Kidney (tissue), 14 donors: ENCODE results near the gene CD209. TPM values are rescaled to one million over a fixed set of nuclear protein-coding genes. Genes with fewer than 3 reads are reported as not detected.

ENCODE experiments used
- DNase-seq, 5 donors: peaks; one replicate each; pipeline ENCODE4 v3.0.0-alpha.2; 2013 to 2020
- FAIRE-seq: peaks from 2 replicates; lab custom pipeline; 2012; peaks lifted over from hg19 to GRCh38; lab: Jason Lieb, UNC
- H3K27ac ChIP-seq, 2 donors: one replicate each; pipeline ENCODE4 v1.7.0; 2013; ENCODE audit warnings: low read depth in 2 of 2, low read length in 2 of 2, inconsistent platforms in 1 of 2
- H3K27me3 ChIP-seq: one replicate; pipeline ENCODE4 v1.7.1; 2013; ENCODE audit warnings: low read length, inconsistent platforms; ENCODE audit not compliant: control insufficient read depth, insufficient read depth
- H3K36me3 ChIP-seq, 3 donors: one replicate each; pipeline versions ENCODE4 v1.7.0 to v1.7.1; 2013; ENCODE audit warnings: low read length in 3 of 3, control low read depth in 1 of 3, inconsistent platforms in 1 of 3; ENCODE audit not compliant: insufficient read depth in 3 of 3, control insufficient read depth in 2 of 3
- H3K4me1 ChIP-seq, 3 donors: one replicate each; pipeline versions ENCODE4 v1.7.0 to v1.7.1; 2013; ENCODE audit warnings: low read length in 3 of 3, inconsistent platforms in 1 of 3, low read depth in 1 of 3; ENCODE audit not compliant: control insufficient read depth in 2 of 3, insufficient read depth in 2 of 3
- H3K4me3 ChIP-seq, 3 donors: one replicate each; pipeline versions ENCODE4 v1.7.0 to v1.8.1; 2013; ENCODE audit warnings: low read length in 3 of 3, control low read depth in 1 of 3, inconsistent platforms in 1 of 3
- H3K9ac ChIP-seq, 3 donors: one replicate each; pipeline versions ENCODE4 v1.7.0 to v1.7.1; 2013; ENCODE audit warnings: low read length in 3 of 3, control low read depth in 1 of 3, inconsistent platforms in 1 of 3
- H3K9me3 ChIP-seq, 3 donors: one replicate each; pipeline versions ENCODE4 v1.7.0 to v1.7.1; 2013; ENCODE audit warnings: low read length in 3 of 3, control low read depth in 1 of 3, inconsistent platforms in 1 of 3; ENCODE audit not compliant: control insufficient read depth in 2 of 3, insufficient read depth in 1 of 3
- CTCF ChIP-seq: IDR thresholded peaks from 3 replicates; pipeline ENCODE4 v1.5.1; 2012; ENCODE audit warnings: mild to moderate bottlenecking, moderate library complexity, borderline replicate concordance; ENCODE audit not compliant: insufficient read depth; ENCODE audit errors: extremely low read depth
- intact Hi-C: fragments of 100-400 bp; cut with DNase I; formaldehyde crosslinking; loops from one replicate; pipeline ENCODE4 v1.11.1; 2022
- polyA plus RNA-seq: library from polyadenylated mRNA; stranded (reverse); fragments of 350-450 nt; fragmentation: Illumina TruSeq; extraction: RNeasy Lipid Tissue Mini Kit (QIAGEN cat#74804); gene quantifications from one replicate; pipeline ENCODE4 v1.2.3, GENCODE V29; 2014; ENCODE audit warnings: low read depth, low replicate concordance; ENCODE audit not compliant: insufficient read depth
- total RNA-seq: library from RNA; stranded (reverse); fragmentation: NEBNext Ultra II Directional; extraction: Animal tissue kit (Norgen Biotek cat#: 25700); gene quantifications from one replicate; pipeline ENCODE4 v1.2.1, GENCODE V29; 2021
- donor health status: control.
- donor health status: control.
- donor health status: control.
- donor health status: control.
- donor health status: control.
- donor health status: DM: yes; HTN: yes; CAD: no.
- donor health status: Normal renal cell carcinoma (clear cell type).

The CD209 gene
- total and polyA plus RNA-seq, 2 donors from 2014 or later, result 1.2 to 11.7 TPM

GRCh38 chr19:7725791-7726190, 21.5 kb downstream of the CD209 start:
- intact Hi-C loops, result no loop called here
- Histone ChIP-seq H3K9ac (no peak overlapping the region), H3K27me3 (peaks cover 11% of the 10 kb centered on the region), H3K36me3 (no peaks in the 10 kb centered on the region), H3K4me1 (no peaks in the 10 kb centered on the region), H3K9me3 (no peaks in the 10 kb centered on the region), H3K4me3 (no peak overlapping the region), H3K27ac (no peak overlapping the region)
- no peak for TF ChIP-seq CTCF
- FAIRE-seq, result no peak
- no peak for DNase-seq

- H3K36me3 ChIP-seq, result no peaks in the 10 kb centered on the region
- H3K27ac ChIP-seq, result no peak overlapping the region
- FAIRE-seq (no peak), DNase-seq (no peak)
- no peak for TF ChIP-seq CTCF
- no peak overlapping the region for H3K9ac ChIP-seq
- intact Hi-C loops, result no loop called here
- no peaks in the 10 kb centered on the region for H3K9me3 ChIP-seq
- H3K4me3 ChIP-seq, result no peak overlapping the region
- no peaks in the 10 kb centered on the region for H3K27me3 ChIP-seq
- no peaks in the 10 kb centered on the region for H3K4me1 ChIP-seq
These were observed 25.1 kb downstream of the CD209 start for GRCh38 chr19:7722231-7722651.

- TF ChIP-seq CTCF, result no peak
- Histone ChIP-seq H3K27me3 (no peaks in the 10 kb centered on the region), H3K9ac (no peak overlapping the region), H3K4me1 (no peaks in the 10 kb centered on the region), H3K27ac (no peak overlapping the region), H3K36me3 (no peaks in the 10 kb centered on the region), H3K4me3 (no peak overlapping the region), H3K9me3 (peaks cover 0 to 4% (median 2%) of the 10 kb centered on the region in 3 donors)
- FAIRE-seq, result no peak
- DNase-seq, result no peak
- intact Hi-C loops, result no loop called here
These were observed 27.0 kb downstream of the CD209 start for GRCh38 chr19:7720351-7720750.

- peaks cover 0 to 4% (median 2%) of the 10 kb centered on the region in 3 donors for H3K9me3 ChIP-seq
- intact Hi-C loops, result no loop called here
- DNase-seq (no peak), FAIRE-seq (no peak)
- H3K4me1 ChIP-seq, result no peaks in the 10 kb centered on the region
- H3K27ac ChIP-seq, result no peak overlapping the region
- H3K36me3 ChIP-seq, result no peaks in the 10 kb centered on the region
- no peak for TF ChIP-seq CTCF
- H3K27me3 ChIP-seq, result no peaks in the 10 kb centered on the region
- H3K4me3 ChIP-seq, result no peak overlapping the region
- H3K9ac ChIP-seq, result no peak overlapping the region
These were observed 28.7 kb downstream of the CD209 start for GRCh38 chr19:7718668-7719067.
